Stimulated activated CD4-positive, alpha-beta T cell treated with anti-CD3 and anti-CD28 coated beads, TNF-alpha, amount 100 ng/mL, for 1 hour (primary cell): ENCODE results near the gene ELMO1.
A peak's percentile ranks its signal among the peaks of the same experiment; 100 is the strongest.

Experiments used
- DNase-seq, 3 donors: peaks; one replicate each; pipeline ENCODE4 v3.0.0-alpha.2; 2020; ENCODE audit warnings: low read depth in 3 of 3, low spot score in 1 of 3

The ELMO1 gene

GRCh38 chr7:37032258-37032601 lies 416.4 kb downstream of the ELMO1 start:
- DNase-seq, result no peak

- peak in 2 of 3 donors; percentile 3 to 18 for DNase-seq
These were observed 416.9 kb downstream of the ELMO1 start for GRCh38 chr7:37031571-37032257.

GRCh38 chr7:37028909-37029440 lies 419.7 kb downstream of the ELMO1 start:
- no peak for DNase-seq

- DNase-seq, result no peak
These were observed 420.9 kb downstream of the ELMO1 start for GRCh38 chr7:37027557-37028341.

- no peak for DNase-seq
These were observed 421.6 kb downstream of the ELMO1 start for GRCh38 chr7:37027104-37027503.

- DNase-seq, result no peak
These were observed 429.7 kb downstream of the ELMO1 start for GRCh38 chr7:37018954-37019353.

GRCh38 chr7:37016064-37016878 lies 432.4 kb downstream of the ELMO1 start:
- DNase-seq, result no peak

GRCh38 chr7:37015353-37016034 lies 433.2 kb downstream of the ELMO1 start:
- no peak for DNase-seq

GRCh38 chr7:37013771-37014170 lies 434.9 kb downstream of the ELMO1 start:
- no peak for DNase-seq

- DNase-seq, result no peak
These were observed 437.3 kb downstream of the ELMO1 start for GRCh38 chr7:37011151-37011890.

- no peak for DNase-seq
These were observed 439.5 kb downstream of the ELMO1 start for GRCh38 chr7:37009125-37009675.

GRCh38 chr7:37007691-37008090 lies 441.0 kb downstream of the ELMO1 start:
- DNase-seq, result no peak

GRCh38 chr7:37007268-37007667 lies 441.4 kb downstream of the ELMO1 start:
- no peak for DNase-seq

- DNase-seq, result no peak
These were observed 441.9 kb downstream of the ELMO1 start for GRCh38 chr7:37006764-37007163.

GRCh38 chr7:37000511-37000910 lies 448.2 kb downstream of the ELMO1 start:
- no peak for DNase-seq

- no peak for DNase-seq
These were observed 448.8 kb downstream of the ELMO1 start for GRCh38 chr7:36999626-37000485.

- no peak for DNase-seq
These were observed 452.9 kb downstream of the ELMO1 start for GRCh38 chr7:36995776-36996175.

GRCh38 chr7:36994456-36995112 lies 454.1 kb downstream of the ELMO1 start:
- no peak for DNase-seq
